Nucleus accumbens (tissue), 56 donors: ENCODE results near the gene AADACL4.
"Not testable (repeated sequence)": the region's sequence is repeated elsewhere in the genome, so short reads cannot be mapped to it uniquely, and the experiment has no call there.

ENCODE experiments used
- DNase-seq, 56 donors: peaks; one replicate each; lab custom pipeline; 2025; lab: John Stamatoyannopoulos, UW

AADACL4 gene

GRCh38 chr1:12625276-12625675 is 18.6 kb upstream of the AADACL4 start:
- DNase-seq = no peak

GRCh38 chr1:12626888-12627287 is 17.0 kb upstream of the AADACL4 start:
- DNase-seq = no peak

- no peak for DNase-seq
Observed at GRCh38 chr1:12627296-12627695, 16.6 kb upstream of the AADACL4 start.

- no peak for DNase-seq
Observed at GRCh38 chr1:12629511-12629956, 14.4 kb upstream of the AADACL4 start.

GRCh38 chr1:12629985-12630760 is 13.7 kb upstream of the AADACL4 start:
- no peak for DNase-seq

GRCh38 chr1:12630946-12631530 is 12.8 kb upstream of the AADACL4 start:
- no peak for DNase-seq

GRCh38 chr1:12631571-12631970 is 12.3 kb upstream of the AADACL4 start:
- DNase-seq = no peak

GRCh38 chr1:12634156-12634555 is 9.7 kb upstream of the AADACL4 start:
- no peak for DNase-seq

- DNase-seq = no peak
Observed at GRCh38 chr1:12634696-12635202, 9.1 kb upstream of the AADACL4 start.

GRCh38 chr1:12636098-12636950 is 7.6 kb upstream of the AADACL4 start:
- no peak for DNase-seq

- no peak for DNase-seq
Observed at GRCh38 chr1:12637693-12638092, 6.2 kb upstream of the AADACL4 start.

- no peak for DNase-seq
Observed at GRCh38 chr1:12640237-12640957, 3.5 kb upstream of the AADACL4 start.

- no peak for DNase-seq
Observed at GRCh38 chr1:12640958-12641272, 3.0 kb upstream of the AADACL4 start.

GRCh38 chr1:12643079-12643478 is 806 bp upstream of the AADACL4 start:
- no peak for DNase-seq

- DNase-seq = no peak
Observed at GRCh38 chr1:12644237-12644636, 352 bp downstream of the AADACL4 start.

- no peak for DNase-seq
Observed at GRCh38 chr1:12644829-12645228, 944 bp downstream of the AADACL4 start.

- not testable (repeated sequence) for DNase-seq
Observed at GRCh38 chr1:12645401-12645800, 1.5 kb downstream of the AADACL4 start.

GRCh38 chr1:12648741-12649140 is 4.9 kb downstream of the AADACL4 start:
- DNase-seq = no peak

- DNase-seq = no peak
Observed at GRCh38 chr1:12649971-12650421, 6.1 kb downstream of the AADACL4 start.

- DNase-seq = no peak
Observed at GRCh38 chr1:12654004-12654567, 10.2 kb downstream of the AADACL4 start.
